Naive thymus-derived CD8-positive, alpha-beta T cell (primary cell): ENCODE measurements around the gene PIEZO1. TPM values are rescaled to one million over a fixed set of nuclear protein-coding genes. Genes with fewer than 3 reads are reported as not detected.
A peak's percentile ranks its signal among the peaks of the same experiment; 100 is the strongest.

Experiments
- ATAC-seq, 2 donors: fragments of 150-1000 bp; cut with Tn5 transposase in 1 of 2; sonication (Bioruptor Pico), chemical (Tn5 transposase) in 1 of 2; 1 replicate in 1 of 2; 2 replicates in 1 of 2; pipeline ENCODE4 v1.10.0; 2021; ENCODE audit warnings: mild to moderate bottlenecking in 2 of 2, moderate library complexity in 2 of 2
- POLR2A ChIA-PET: fragments of 350-600 bp; sonication (Branson Sonifier 250); formaldehyde crosslinking; loops from one replicate; lab custom pipeline; 2021; ENCODE audit warnings: antibody characterized with exemption; lab: Charles Lee
- DNase-seq, 10 donors: peaks; one replicate each; pipeline versions ENCODE4 v3.0.0 to v3.0.0-alpha.2; 2020 to 2022
- H3K27ac Mint-ChIP-seq, 10 donors: one replicate each; pipeline ENCODE4 v1.8.0; 2020 to 2022; ENCODE audit warnings: mild to moderate bottlenecking in 10 of 10, mixed read lengths in 10 of 10, moderate library complexity in 4 of 10, inconsistent platforms in 1 of 10
- H3K27me3 Mint-ChIP-seq, 5 donors: one replicate each; pipeline ENCODE4 v1.8.0; 2021 to 2022; ENCODE audit warnings: mixed read lengths in 5 of 5
- H3K36me3 Mint-ChIP-seq, 3 donors: one replicate each; pipeline ENCODE4 v1.8.0; 2020 to 2022; ENCODE audit warnings: mixed read lengths in 3 of 3, mild to moderate bottlenecking in 2 of 3, inconsistent platforms in 1 of 3
- H3K4me1 Mint-ChIP-seq, 4 donors: one replicate each; pipeline ENCODE4 v1.8.0; 2021 to 2022; ENCODE audit warnings: mixed read lengths in 4 of 4
- H3K4me3 Mint-ChIP-seq, 10 donors: one replicate each; pipeline ENCODE4 v1.8.0; 2020 to 2022; ENCODE audit warnings: mild to moderate bottlenecking in 10 of 10, mixed read lengths in 10 of 10, moderate library complexity in 6 of 10, inconsistent platforms in 1 of 10
- H3K9me3 Mint-ChIP-seq, 9 donors: one replicate each; pipeline ENCODE4 v1.8.0; 2020 to 2022; ENCODE audit warnings: mixed read lengths in 9 of 9, mild to moderate bottlenecking in 3 of 9, inconsistent platforms in 1 of 9, moderate library complexity in 1 of 9
- microRNA-seq: library from miRNA; unstranded; fragments of <30 nt; microRNA quantifications from one replicate; pipeline ENCODE4 v1.2.0, GENCODE V29; 2022; ENCODE audit warnings: borderline microRNAs expressed
- polyA plus RNA-seq, 3 donors: library from polyadenylated mRNA; unstranded; fragments of 300-500 nt; fragmentation: Illumina TruSeq; gene quantifications; one replicate each; pipeline ENCODE4 v1.2.3, GENCODE V29; 2021
- total RNA-seq, 8 experiments: library from RNA in 2 of 8; stranded (reverse) in 2 of 8; gene quantifications; one replicate each; pipeline ENCODE4 v1.2.3 and lab custom pipeline; 2021 to 2026

Gene PIEZO1
- total and polyA plus RNA-seq, 5 experiments from 2014 or later: 2.4 to 94.5 (median 8.4) TPM

GRCh38 chr16:88665570-88665969, 119.5 kb downstream of the PIEZO1 start:
- Mint-ChIP-seq H3K27me3 (peaks cover 0 to 2% (median 0%) of the 10 kb centered on the region in 5 donors), H3K9me3 (no peaks in the 10 kb centered on the region), H3K27ac (peak overlapping the region in 2 of 10 donors; percentile 43 to 74), H3K36me3 (peaks cover 0 to 3% (median 3%) of the 10 kb centered on the region in 3 donors), H3K4me1 (peaks cover 5 to 25% (median 18%) of the 10 kb centered on the region in 4 donors), H3K4me3 (no peak overlapping the region)
- no peak for ATAC-seq
- POLR2A ChIA-PET: interaction anchor here (2.6 to 3.9 kb wide), 3 partner anchors 16 to 38 kb away, joined by 9 to 67 read pairs (median 15); partner anchors contain the start of genes CTU2, CYBA and RNF166
- no peak for DNase-seq

Small RNA genes within 50 kb of the gene (microRNA-seq; reads per million reads assigned to microRNA genes)
- not detected for gene MIR4722

Other genes starting within 250 kb of the PIEZO1 start
- 10 to 100 TPM; 78.7 to 81.2 TPM for gene ZC3H18, start 214.8 kb downstream of the PIEZO1 start, total RNA-seq
- 10 to 100 TPM in 2 of 3 donors, 1 to 10 TPM in 1; 7.3 to 25.1 (median 15.9) TPM for gene ZC3H18, start 214.8 kb downstream of the PIEZO1 start, polyA plus RNA-seq
- under 1 TPM; 0.49 to 0.60 TPM for gene IL17C, start 146.6 kb downstream of the PIEZO1 start, total RNA-seq
- under 1 TPM in 2 of 3 donors, not detected in 1; 0.16 to 0.69 TPM for gene IL17C, start 146.6 kb downstream of the PIEZO1 start, polyA plus RNA-seq
- 100 to 1,000 TPM; 231 to 235 TPM for gene CYBA, start 134.2 kb downstream of the PIEZO1 start, total RNA-seq
- 100 to 1,000 TPM; 625 to 787 (median 649) TPM for gene CYBA, start 134.2 kb downstream of the PIEZO1 start, polyA plus RNA-seq
- 10 to 100 TPM; 40.2 to 42.7 TPM for gene MVD, start 122.1 kb downstream of the PIEZO1 start, total RNA-seq
- gene MVD, start 122.1 kb downstream of the PIEZO1 start, polyA plus RNA-seq: 10 to 100 TPM; 14.4 to 20.4 (median 18.5) TPM
- gene SNAI3, start 98.7 kb downstream of the PIEZO1 start, total RNA-seq: 1 to 10 TPM; 2.3 to 2.5 TPM
- 1 to 10 TPM; 3.3 to 6.1 (median 5.3) TPM for gene SNAI3, start 98.7 kb downstream of the PIEZO1 start, polyA plus RNA-seq
- 100 to 1,000 TPM; 209 to 230 TPM for gene RNF166, start 78.8 kb downstream of the PIEZO1 start, total RNA-seq
- 100 to 1,000 TPM in 2 of 3 donors, 10 to 100 TPM in 1; 79.4 to 104 (median 101) TPM for gene RNF166, start 78.8 kb downstream of the PIEZO1 start, polyA plus RNA-seq
- 10 to 100 TPM; 28.7 to 31.5 TPM for gene CTU2, start 78.7 kb downstream of the PIEZO1 start, total RNA-seq
- gene CTU2, start 78.7 kb downstream of the PIEZO1 start, polyA plus RNA-seq: 10 to 100 TPM; 16.9 to 21.9 (median 19.0) TPM
- under 1 TPM in 1 of 2 experiments, not detected in 1; 0.74 TPM for gene CDT1, start 18.6 kb upstream of the PIEZO1 start, total RNA-seq
- under 1 TPM; 0.13 to 0.46 (median 0.26) TPM for gene CDT1, start 18.6 kb upstream of the PIEZO1 start, polyA plus RNA-seq
- 100 to 1,000 TPM; 174 to 183 TPM for gene APRT, start 26.7 kb upstream of the PIEZO1 start, total RNA-seq
- gene APRT, start 26.7 kb upstream of the PIEZO1 start, polyA plus RNA-seq: 100 to 1,000 TPM; 428 to 492 (median 431) TPM
- gene GALNS, start 71.7 kb upstream of the PIEZO1 start, total RNA-seq: 10 to 100 TPM; 48.6 to 53.5 TPM
- 10 to 100 TPM in 2 of 3 donors, 1 to 10 TPM in 1; 7.8 to 11.9 (median 11.8) TPM for gene GALNS, start 71.7 kb upstream of the PIEZO1 start, polyA plus RNA-seq
- 10 to 100 TPM; 70.0 to 76.3 TPM for gene TRAPPC2L, start 71.9 kb upstream of the PIEZO1 start, total RNA-seq
- gene TRAPPC2L, start 71.9 kb upstream of the PIEZO1 start, polyA plus RNA-seq: 10 to 100 TPM; 81.8 to 86.5 (median 82.1) TPM
- gene PABPN1L, start 81.4 kb upstream of the PIEZO1 start, total RNA-seq: not detected
- gene PABPN1L, start 81.4 kb upstream of the PIEZO1 start, polyA plus RNA-seq: not detected
- gene CBFA2T3, start 192.0 kb upstream of the PIEZO1 start, total RNA-seq: 1 to 10 TPM; 1.5 to 2.0 TPM
- gene CBFA2T3, start 192.0 kb upstream of the PIEZO1 start, polyA plus RNA-seq: under 1 TPM in 1 of 3 donors, not detected in 2; 0.04 TPM